Activated B cell treated with CpG ODN at 0.5 μM for 24 hours (primary cell): ENCODE measurements around the gene LAMA3. TPM values are rescaled to one million over a fixed set of nuclear protein-coding genes. Genes with fewer than 3 reads are reported as not detected.

Experiments
- ATAC-seq: fragments of 200-7000 bp; cut with Tn5 transposase; one replicate; pipeline ENCODE4 v1.10.0; 2021; ENCODE audit warnings: low read depth, mild to moderate bottlenecking, moderate library complexity
- CTCF ChIA-PET: fragments of 350-600 bp; sonication (Branson Sonifier 250); formaldehyde crosslinking; loops from one replicate; lab custom pipeline; 2021; ENCODE audit warnings: antibody characterized with exemption; lab: Charles Lee
- POLR2A ChIA-PET: fragments of 350-600 bp; sonication (Branson Sonifier 250); formaldehyde crosslinking; loops from one replicate; lab custom pipeline; 2021; ENCODE audit warnings: antibody characterized with exemption; lab: Charles Lee
- DNase-seq: peaks from one replicate; pipeline ENCODE4 v3.0.0; 2022
- H3K27ac Mint-ChIP-seq: one replicate; pipeline ENCODE4 v1.8.0; 2020; ENCODE audit warnings: mixed read lengths
- H3K27me3 Mint-ChIP-seq: one replicate; pipeline ENCODE4 v1.8.0; 2021; ENCODE audit warnings: mixed read lengths
- H3K36me3 Mint-ChIP-seq: one replicate; pipeline ENCODE4 v1.8.0; 2021; ENCODE audit warnings: low read depth, mixed read lengths
- H3K4me1 Mint-ChIP-seq: one replicate; pipeline ENCODE4 v1.8.0; 2021; ENCODE audit warnings: mixed read lengths
- H3K4me3 Mint-ChIP-seq: one replicate; pipeline ENCODE4 v1.8.0; 2020; ENCODE audit warnings: mild to moderate bottlenecking, mixed read lengths
- H3K9me3 Mint-ChIP-seq: one replicate; pipeline ENCODE4 v1.8.0; 2020; ENCODE audit warnings: mixed read lengths
- CTCF ChIP-seq: fragments of 200-600 bp; IDR thresholded peaks from one replicate; pipeline ENCODE4 v1.8.0; 2022; ENCODE audit warnings: antibody characterized with exemption, mild to moderate bottlenecking
- intact Hi-C: fragments of 100-400 bp; cut with micrococcal nuclease; formaldehyde crosslinking; loops from one replicate; pipeline ENCODE4 v1.15.1; 2024
- total RNA-seq: library from RNA; stranded (reverse); gene quantifications from 2 replicates; pipeline ENCODE4 v1.2.3, GENCODE V29; 2022

Gene LAMA3
- total RNA-seq, 1 donor from 2014 or later = not detected

- DNase-seq = no peak
- no peaks in the 10 kb centered on the region for H3K9me3 Mint-ChIP-seq
- no peak for TF ChIP-seq CTCF
- POLR2A ChIA-PET = interaction anchor here (0.9 kb wide), 1 partner anchor 10 kb away, joined by 3 read pairs; no protein-coding TSS in a partner anchor
- peaks cover 35% of the 10 kb centered on the region for H3K4me1 Mint-ChIP-seq
- H3K27ac Mint-ChIP-seq = no peak overlapping the region
- CTCF ChIA-PET = no interaction called here
- ATAC-seq = no peak
- intact Hi-C loops = no loop called here
- H3K36me3 Mint-ChIP-seq = no peaks in the 10 kb centered on the region
- H3K4me3 Mint-ChIP-seq = no peak overlapping the region
- H3K27me3 Mint-ChIP-seq = no peaks in the 10 kb centered on the region
Measured at GRCh38 chr18:23856466-23857163, 167.4 kb downstream of the LAMA3 start.

GRCh38 chr18:23857164-23857552, 167.9 kb downstream of the LAMA3 start:
- Mint-ChIP-seq H3K4me3 (no peak overlapping the region), H3K4me1 (peaks cover 35% of the 10 kb centered on the region), H3K27ac (no peak overlapping the region), H3K9me3 (no peaks in the 10 kb centered on the region), H3K27me3 (no peaks in the 10 kb centered on the region), H3K36me3 (no peaks in the 10 kb centered on the region)
- POLR2A ChIA-PET = no interaction called here
- CTCF ChIA-PET = no interaction called here
- TF ChIP-seq CTCF = no peak
- no peak for ATAC-seq
- no peak for DNase-seq
- intact Hi-C loops = no loop called here

- Mint-ChIP-seq H3K9me3 (no peaks in the 10 kb centered on the region), H3K4me1 (peaks cover 35% of the 10 kb centered on the region), H3K4me3 (no peak overlapping the region), H3K27ac (no peak overlapping the region), H3K27me3 (no peaks in the 10 kb centered on the region), H3K36me3 (no peaks in the 10 kb centered on the region)
- no peak for ATAC-seq
- TF ChIP-seq CTCF = no peak
- intact Hi-C loops = no loop called here
- ChIA-PET CTCF (no interaction called here), POLR2A (no interaction called here)
- DNase-seq = no peak
Measured at GRCh38 chr18:23857756-23858155, 168.5 kb downstream of the LAMA3 start.

GRCh38 chr18:23859466-23860336, 170.4 kb downstream of the LAMA3 start:
- no peak for DNase-seq
- POLR2A ChIA-PET = no interaction called here
- Mint-ChIP-seq H3K36me3 (no peaks in the 10 kb centered on the region), H3K27ac (peak overlapping the region; percentile 36), H3K9me3 (peaks cover 4% of the 10 kb centered on the region), H3K4me1 (peaks cover 50% of the 10 kb centered on the region), H3K4me3 (no peak overlapping the region), H3K27me3 (no peaks in the 10 kb centered on the region)
- no peak for TF ChIP-seq CTCF
- CTCF ChIA-PET = no interaction called here
- intact Hi-C loops = loop anchor here (5.0 to 10.0 kb wide), 2 partner anchors 55 to 153 kb away; partner anchors contain the start of gene TTC39C
- no peak for ATAC-seq

GRCh38 chr18:23861326-23861725, 172.1 kb downstream of the LAMA3 start:
- peaks cover 4% of the 10 kb centered on the region for H3K9me3 Mint-ChIP-seq
- TF ChIP-seq CTCF = no peak
- H3K27me3 Mint-ChIP-seq = no peaks in the 10 kb centered on the region
- ATAC-seq (no peak), DNase-seq (no peak)
- intact Hi-C loops = loop anchor here (5.0 to 10.0 kb wide), 2 partner anchors 53 to 151 kb away; partner anchors contain the start of gene TTC39C
- no peak overlapping the region for H3K4me3 Mint-ChIP-seq
- ChIA-PET CTCF (no interaction called here), POLR2A (interaction anchor here (0.6 kb wide), 1 partner anchor 153 kb away, joined by 3 read pairs; no protein-coding TSS in a partner anchor)
- peaks cover 67% of the 10 kb centered on the region for H3K4me1 Mint-ChIP-seq
- no peak overlapping the region for H3K27ac Mint-ChIP-seq
- H3K36me3 Mint-ChIP-seq = no peaks in the 10 kb centered on the region
